HCT116 (cell line): ENCODE measurements around the gene PDE7B. TPM values are rescaled to one million over a fixed set of nuclear protein-coding genes. Genes with fewer than 3 reads are reported as not detected.

Experiments
- ATAC-seq: fragments of 200-7000 bp; cut with Tn5 transposase; 2 replicates; pipeline ENCODE4 v1.9.1; 2020; ENCODE audit warnings: mild to moderate bottlenecking, moderate library complexity
- BruUV-seq: library from RNA; stranded (reverse); fragments of 400-500 nt; replicated peaks from 2 replicates; lab custom pipeline; 2021; lab: Mats Ljungman, UMichigan
- CTCF ChIA-PET: fragments of 300-600 bp; sonication (Branson Sonifier 250); formaldehyde crosslinking; loops from one replicate; lab custom pipeline; 2021; ENCODE audit warnings: antibody characterized with exemption; lab: Charles Lee
- POLR2A ChIA-PET: fragments of 300-600, 350-600 bp; sonication (Branson Sonifier 250); formaldehyde crosslinking; loops from one replicate; lab custom pipeline; 2021; ENCODE audit warnings: antibody characterized with exemption; lab: Charles Lee
- RAD21 ChIA-PET, 2 experiments: fragments of 300-600 bp; sonication (Branson Sonifier 250); formaldehyde crosslinking; loops; one replicate each; lab custom pipeline; 2023; ENCODE audit warnings: low total read pairs in 2 of 2; ENCODE audit not compliant: uncharacterized antibody in 2 of 2, unreplicated experiment in 2 of 2, low non-redundant PET in 1 of 2; lab: Charles Lee
- DNase-seq: peaks from one replicate; pipeline ENCODE4 v3.0.0-alpha.2; 2010; ENCODE audit warnings: low read depth, low spot score
- H2AFZ ChIP-seq: fragments of 200-600 bp; shearing (Covaris generic), sonication (generic); 2 replicates; pipeline ENCODE4 v1.6.1; 2017; ENCODE audit warnings: low read depth, mixed run types, mixed read lengths, antibody characterized with exemption, low read length; ENCODE audit not compliant: poor library complexity, severe bottlenecking
- H3K27ac ChIP-seq: 2 replicates; pipeline ENCODE4 v1.5.1; 2012; ENCODE audit warnings: low read depth, low read length
- H3K27me3 ChIP-seq: fragments of 200-600 bp; sonication (generic); 2 replicates; pipeline ENCODE4 v1.6.1; 2016; ENCODE audit warnings: mixed run types, low read length, mixed read lengths; ENCODE audit not compliant: insufficient read depth
- H3K36me3 ChIP-seq, 2 experiments: fragments of 200-500 bp in 1 of 2; fragments of 200-600 bp in 1 of 2; sonication (Bioruptor generic) in 1 of 2; sonication (generic) in 1 of 2; 2 replicates each; pipeline versions ENCODE4 v1.5.1 to v1.6.1; 2014 to 2016; ENCODE audit warnings: low read length in 2 of 2, inconsistent platforms in 1 of 2, mixed read lengths in 1 of 2, mixed run types in 1 of 2; ENCODE audit not compliant: insufficient read depth in 2 of 2, control insufficient read depth in 1 of 2
- H3K4me1 ChIP-seq, 2 experiments: fragments of 200-600 bp in 1 of 2; sonication (generic) in 1 of 2; 2 replicates each; pipeline versions ENCODE4 v1.5.1 to v1.6.1; 2012 to 2017; ENCODE audit warnings: low read length in 2 of 2, inconsistent platforms in 1 of 2, mild to moderate bottlenecking in 1 of 2, mixed read lengths in 1 of 2, mixed run types in 1 of 2, moderate library complexity in 1 of 2; ENCODE audit not compliant: insufficient read depth in 2 of 2, control insufficient read depth in 1 of 2
- H3K4me2 ChIP-seq: fragments of 200-600 bp; sonication (generic); 2 replicates; pipeline ENCODE4 v1.6.1; 2017; ENCODE audit warnings: mixed run types, low read length, mixed read lengths
- H3K4me3 ChIP-seq, 2 experiments: fragments of 200-600 bp in 1 of 2; sonication (generic) in 1 of 2; replicated peaks in 1 of 2; 2 replicates each; pipeline ENCODE4 v1.5.1; 2011 to 2016; ENCODE audit warnings: low read length in 2 of 2, control low read depth in 1 of 2, low read depth in 1 of 2, mild to moderate bottlenecking in 1 of 2, mixed read lengths in 1 of 2, mixed run types in 1 of 2
- H3K79me2 ChIP-seq: fragments of 200-600 bp; sonication (generic); 2 replicates; pipeline ENCODE4 v1.6.1; 2017; ENCODE audit warnings: mild to moderate bottlenecking, mixed run types, low read length, moderate library complexity, mixed read lengths; ENCODE audit not compliant: insufficient read depth
- H3K9ac ChIP-seq: fragments of 200-600 bp; sonication (generic); 2 replicates; pipeline ENCODE4 v1.6.1; 2016; ENCODE audit warnings: low read length, mixed read lengths
- H3K9me2 ChIP-seq: fragments of 200-600 bp; sonication (generic), shearing (Covaris generic); 2 replicates; pipeline ENCODE4 v1.6.1; 2017; ENCODE audit warnings: mixed run types, mild to moderate bottlenecking, moderate library complexity; ENCODE audit not compliant: insufficient read depth
- H3K9me3 ChIP-seq, 2 experiments: fragments of 200-500 bp in 1 of 2; fragments of 200-600 bp in 1 of 2; sonication (Bioruptor generic) in 1 of 2; sonication (generic) in 1 of 2; 2 replicates each; pipeline ENCODE4 v1.6.1; 2014 to 2017; ENCODE audit warnings: low read length in 2 of 2, mixed read lengths in 2 of 2, inconsistent platforms in 1 of 2, low read depth in 1 of 2, mild to moderate bottlenecking in 1 of 2, mixed run types in 1 of 2, moderate library complexity in 1 of 2; ENCODE audit not compliant: control insufficient read depth in 1 of 2, insufficient read depth in 1 of 2
- H4K20me1 ChIP-seq: fragments of 200-600 bp; sonication (generic), shearing (Covaris generic); 2 replicates; pipeline ENCODE4 v1.6.1; 2017; ENCODE audit warnings: mixed run types, mild to moderate bottlenecking, moderate library complexity; ENCODE audit not compliant: insufficient read depth
- ATF3 ChIP-seq: IDR thresholded peaks from 2 replicates; pipeline ENCODE4 v1.6.1; 2012
- CBX3 ChIP-seq: IDR thresholded peaks from 2 replicates; pipeline ENCODE4 v1.6.1; 2012; ENCODE audit warnings: low read depth
- ELF1 ChIP-seq: IDR thresholded peaks from 2 replicates; pipeline ENCODE4 v1.6.1; 2012; ENCODE audit warnings: low read depth, borderline replicate concordance
- EZH2phosphoT487 ChIP-seq: fragments of 200-600 bp; IDR thresholded peaks from 2 replicates; pipeline ENCODE4 v1.6.1; 2018; ENCODE audit warnings: antibody characterized with exemption, borderline replicate concordance
- FOSL1 ChIP-seq: IDR thresholded peaks from 2 replicates; pipeline ENCODE4 v1.6.1; 2012; ENCODE audit warnings: low read depth
- POLR2A ChIP-seq: IDR thresholded peaks from 2 replicates; pipeline ENCODE4 v1.7.0; 2011; ENCODE audit warnings: borderline replicate concordance; ENCODE audit not compliant: insufficient read depth, insufficient read length; ENCODE audit errors: extremely low read depth
- RAD21 ChIP-seq: IDR thresholded peaks from 2 replicates; pipeline ENCODE4 v1.6.1; 2012; ENCODE audit warnings: low read depth, mild to moderate bottlenecking
- SIN3A ChIP-seq: IDR thresholded peaks from 2 replicates; pipeline ENCODE4 v1.6.1; 2012; ENCODE audit warnings: low read depth
- SP1 ChIP-seq: IDR thresholded peaks from 2 replicates; pipeline ENCODE4 v1.6.1; 2012; ENCODE audit warnings: low read depth
- SRF ChIP-seq: IDR thresholded peaks from 2 replicates; pipeline ENCODE4 v1.6.1; 2012; ENCODE audit warnings: low read depth
- YY1 ChIP-seq: IDR thresholded peaks from 2 replicates; pipeline ENCODE4 v1.6.1; 2011; ENCODE audit warnings: low read length, low read depth, moderate library complexity, mild to moderate bottlenecking; ENCODE audit not compliant: insufficient replicate concordance; ENCODE audit errors: extremely low read depth
- ZBTB33 ChIP-seq: IDR thresholded peaks from 2 replicates; pipeline ENCODE4 v1.6.1; 2011; ENCODE audit warnings: mild to moderate bottlenecking, low read length, moderate library complexity; ENCODE audit not compliant: insufficient replicate concordance; ENCODE audit errors: extremely low read depth
- ZFX ChIP-seq: fragments of 450-650 bp; IDR thresholded peaks from 2 replicates; pipeline ENCODE4 v1.6.1; 2017
- intact Hi-C: fragments of 100-400 bp; cut with micrococcal nuclease; formaldehyde crosslinking; loops from 2 replicates; pipeline ENCODE4 v1.10.0; 2022
- total RNA-seq: library from RNA; stranded (reverse); gene quantifications from one replicate; pipeline ENCODE4 v1.2.1, GENCODE V29; 2021; ENCODE audit not compliant: unreplicated experiment
- TF ChIP-seq, protein P1 (sequence below), 3 experiments: fragments of 200-600 bp in 1 of 3; sonication (generic) in 1 of 3; IDR thresholded peaks in 2 of 3; conservative IDR thresholded peaks in 1 of 3; 2 replicates each; pipeline ENCODE4 v1.5.1; 2012 to 2017; ENCODE audit warnings: low read depth in 2 of 3, low read length in 2 of 3, antibody characterized with exemption in 1 of 3, borderline replicate concordance in 1 of 3, control low read depth in 1 of 3, mild to moderate bottlenecking in 1 of 3, mixed read lengths in 1 of 3, mixed run types in 1 of 3, moderate library complexity in 1 of 3; ENCODE audit not compliant: insufficient read depth in 1 of 3
- TF ChIP-seq, protein P2 (sequence below): IDR thresholded peaks from 2 replicates; pipeline ENCODE4 v1.6.1; 2012

PDE7B gene
- total RNA-seq, 1 experiment from 2014 or later: 0.61 TPM

DNA sequence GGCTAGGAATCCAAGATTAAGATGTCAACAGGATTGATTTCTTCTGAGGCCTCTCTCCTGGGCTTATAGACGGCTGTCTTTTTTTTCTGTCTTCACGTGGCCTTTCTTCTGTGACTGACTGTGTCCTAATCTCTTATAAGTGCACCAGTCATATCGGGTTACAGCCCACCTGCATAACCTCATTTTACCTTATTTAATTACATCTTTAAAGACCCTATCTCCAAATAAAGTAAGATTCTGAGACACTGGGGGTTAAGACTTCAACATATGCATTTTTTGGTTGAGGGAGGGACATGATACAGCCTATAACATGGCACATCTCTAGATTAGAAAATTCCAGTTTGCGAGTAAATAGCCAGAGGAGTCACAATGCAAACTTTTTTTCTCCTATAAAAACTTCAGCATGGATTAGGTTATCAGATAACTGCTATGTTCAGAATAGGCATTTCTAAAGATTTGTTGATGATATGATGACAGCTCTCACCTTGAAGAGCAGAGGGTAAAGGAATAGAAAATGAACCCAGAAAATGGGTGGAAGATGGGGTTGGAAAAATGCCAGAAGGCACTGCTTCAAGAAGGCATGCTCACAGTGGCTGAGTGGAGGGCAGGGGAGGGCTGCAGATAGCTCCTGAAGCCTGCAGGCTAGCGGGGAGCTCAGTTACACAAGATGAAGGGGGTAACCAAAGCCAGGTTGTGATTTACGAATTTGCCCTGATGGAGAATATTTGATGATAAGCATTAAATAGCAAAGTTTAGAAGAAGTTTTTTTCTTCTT is 8.7 kb upstream of the PDE7B start:
- H3K27me3 ChIP-seq: no peaks in the 10 kb centered on the region; the same call in 1 of the 2 replicates
- H3K4me3 ChIP-seq: no peak overlapping the region
- no peaks in the 10 kb centered on the region for H3K9me2 ChIP-seq
- no peaks in the 10 kb centered on the region for H3K4me1 ChIP-seq
- H4K20me1 ChIP-seq: no peaks in the 10 kb centered on the region
- no peak overlapping the region for H2AFZ ChIP-seq
- POLR2A ChIA-PET: no interaction called here
- RAD21 ChIA-PET: no interaction called here
- no peak for ATAC-seq
- H3K9me3 ChIP-seq: no peaks in the 10 kb centered on the region
- DNase-seq: no peak
- intact Hi-C loops: no loop called here
- TF ChIP-seq SRF (no peak), ZFX (no peak), SIN3A (no peak), EZH2phosphoT487 (no peak), ELF1 (no peak), RAD21 (no peak)
- H3K27ac ChIP-seq: no peak overlapping the region
- CTCF ChIA-PET: no interaction called here
- no peak overlapping the region for H3K4me2 ChIP-seq
- H3K36me3 ChIP-seq: no peaks in the 10 kb centered on the region
- BruUV-seq: no TSS peak
- H3K9ac ChIP-seq: no peak overlapping the region
- H3K79me2 ChIP-seq: no peaks in the 10 kb centered on the region

GRCh38 chr6:135850882-135851281 is 619 bp upstream of the PDE7B start:
- Histone ChIP-seq H3K4me3 (no peak overlapping the region), H4K20me1 (no peaks in the 10 kb centered on the region), H3K4me2 (no peak overlapping the region), H3K4me1 (no peaks in the 10 kb centered on the region), H3K9ac (no peak overlapping the region), H3K79me2 (no peaks in the 10 kb centered on the region), H3K36me3 (no peaks in the 10 kb centered on the region), H3K9me2 (no peaks in the 10 kb centered on the region), H3K27ac (no peak overlapping the region), H2AFZ (no peak overlapping the region), H3K9me3 (no peaks in the 10 kb centered on the region), H3K27me3 (no peaks in the 10 kb centered on the region)
- ChIA-PET RAD21 (no interaction called here), POLR2A (no interaction called here), CTCF (no interaction called here)
- DNase-seq: no peak
- intact Hi-C loops: no loop called here
- no TSS peak for BruUV-seq
- no peak for ATAC-seq
- no peak for TF ChIP-seq ZBTB33
- no peak for TF ChIP-seq POLR2A
- no peak for TF ChIP-seq CBX3
- no peak for TF ChIP-seq RAD21
- no peak for TF ChIP-seq FOSL1
- TF ChIP-seq SP1: no peak
- no peak for TF ChIP-seq YY1
- TF ChIP-seq SRF: no peak
- TF ChIP-seq ATF3: no peak
- TF ChIP-seq, protein P1, sequence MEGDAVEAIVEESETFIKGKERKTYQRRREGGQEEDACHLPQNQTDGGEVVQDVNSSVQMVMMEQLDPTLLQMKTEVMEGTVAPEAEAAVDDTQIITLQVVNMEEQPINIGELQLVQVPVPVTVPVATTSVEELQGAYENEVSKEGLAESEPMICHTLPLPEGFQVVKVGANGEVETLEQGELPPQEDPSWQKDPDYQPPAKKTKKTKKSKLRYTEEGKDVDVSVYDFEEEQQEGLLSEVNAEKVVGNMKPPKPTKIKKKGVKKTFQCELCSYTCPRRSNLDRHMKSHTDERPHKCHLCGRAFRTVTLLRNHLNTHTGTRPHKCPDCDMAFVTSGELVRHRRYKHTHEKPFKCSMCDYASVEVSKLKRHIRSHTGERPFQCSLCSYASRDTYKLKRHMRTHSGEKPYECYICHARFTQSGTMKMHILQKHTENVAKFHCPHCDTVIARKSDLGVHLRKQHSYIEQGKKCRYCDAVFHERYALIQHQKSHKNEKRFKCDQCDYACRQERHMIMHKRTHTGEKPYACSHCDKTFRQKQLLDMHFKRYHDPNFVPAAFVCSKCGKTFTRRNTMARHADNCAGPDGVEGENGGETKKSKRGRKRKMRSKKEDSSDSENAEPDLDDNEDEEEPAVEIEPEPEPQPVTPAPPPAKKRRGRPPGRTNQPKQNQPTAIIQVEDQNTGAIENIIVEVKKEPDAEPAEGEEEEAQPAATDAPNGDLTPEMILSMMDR (IDR thresholded peaks at IDR 0.05 in 2 of 3, conservative IDR thresholded peaks at IDR 0.05 in 1 of 3; ENCODE audit: borderline replicate concordance in 1 of 3, insufficient read depth in 1 of 3, low read depth in 2 of 3, low read length in 2 of 3): no peak
- TF ChIP-seq EZH2phosphoT487: no peak
- no peak for TF ChIP-seq ZFX
- TF ChIP-seq, protein P2, sequence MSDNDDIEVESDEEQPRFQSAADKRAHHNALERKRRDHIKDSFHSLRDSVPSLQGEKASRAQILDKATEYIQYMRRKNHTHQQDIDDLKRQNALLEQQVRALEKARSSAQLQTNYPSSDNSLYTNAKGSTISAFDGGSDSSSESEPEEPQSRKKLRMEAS: no peak
- TF ChIP-seq SIN3A: no peak
